PFSK-1 (cell line): ENCODE measurements around the gene BABAM2.

ENCODE experiments used
- POLR2AphosphoS5 ChIP-seq: IDR thresholded peaks from 2 replicates; pipeline ENCODE4 v1.6.1; 2012; ENCODE audit warnings: low read depth, mild to moderate bottlenecking, control low read depth, low read length, moderate library complexity
- TAF1 ChIP-seq: IDR thresholded peaks from 2 replicates; pipeline ENCODE4 v1.6.1; 2012; ENCODE audit warnings: low read length, control low read depth, borderline replicate concordance; ENCODE audit not compliant: insufficient read depth

GRCh38 chr2:28377195-28377816 is 486.8 kb downstream of the BABAM2 start:
- no peak for TF ChIP-seq TAF1
- TF ChIP-seq POLR2AphosphoS5: no peak
